RWPE1 (cell line): Measurements from ENCODE around the gene SCTR.

Experiments
- CTCF ChIA-PET: fragments of 350-600 bp; sonication (Branson Sonifier 250); formaldehyde crosslinking; extraction: SDS; loops from one replicate; lab custom pipeline; 2021; lab: Yijun Ruan, JAX
- POLR2A ChIA-PET: fragments of 400-600 bp; formaldehyde crosslinking; extraction: SDS; loops from one replicate; lab custom pipeline; 2020; ENCODE audit warnings: antibody characterized with exemption; ENCODE audit not compliant: low non-redundant PET; lab: Yijun Ruan, JAX
- DNase-seq: peaks from one replicate; pipeline ENCODE4 v3.0.0; 2012; ENCODE audit warnings: low spot score
- H3K27ac ChIP-seq: fragments of 450-650 bp; 2 replicates; pipeline ENCODE4 v1.5.1; 2017
- TF ChIP-seq, protein P1 (sequence below): fragments of 450-650 bp; conservative IDR thresholded peaks from 2 replicates; pipeline ENCODE4 v1.5.1; 2017; ENCODE audit warnings: low read depth, mild to moderate bottlenecking

SCTR gene

GRCh38 chr2:119462574-119462973, 61.7 kb downstream of the SCTR start:
- no peak for DNase-seq
- no peak overlapping the region for H3K27ac ChIP-seq
- TF ChIP-seq, protein P1, sequence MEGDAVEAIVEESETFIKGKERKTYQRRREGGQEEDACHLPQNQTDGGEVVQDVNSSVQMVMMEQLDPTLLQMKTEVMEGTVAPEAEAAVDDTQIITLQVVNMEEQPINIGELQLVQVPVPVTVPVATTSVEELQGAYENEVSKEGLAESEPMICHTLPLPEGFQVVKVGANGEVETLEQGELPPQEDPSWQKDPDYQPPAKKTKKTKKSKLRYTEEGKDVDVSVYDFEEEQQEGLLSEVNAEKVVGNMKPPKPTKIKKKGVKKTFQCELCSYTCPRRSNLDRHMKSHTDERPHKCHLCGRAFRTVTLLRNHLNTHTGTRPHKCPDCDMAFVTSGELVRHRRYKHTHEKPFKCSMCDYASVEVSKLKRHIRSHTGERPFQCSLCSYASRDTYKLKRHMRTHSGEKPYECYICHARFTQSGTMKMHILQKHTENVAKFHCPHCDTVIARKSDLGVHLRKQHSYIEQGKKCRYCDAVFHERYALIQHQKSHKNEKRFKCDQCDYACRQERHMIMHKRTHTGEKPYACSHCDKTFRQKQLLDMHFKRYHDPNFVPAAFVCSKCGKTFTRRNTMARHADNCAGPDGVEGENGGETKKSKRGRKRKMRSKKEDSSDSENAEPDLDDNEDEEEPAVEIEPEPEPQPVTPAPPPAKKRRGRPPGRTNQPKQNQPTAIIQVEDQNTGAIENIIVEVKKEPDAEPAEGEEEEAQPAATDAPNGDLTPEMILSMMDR = no peak
- ChIA-PET POLR2A (no interaction called here), CTCF (no interaction called here)

DNA sequence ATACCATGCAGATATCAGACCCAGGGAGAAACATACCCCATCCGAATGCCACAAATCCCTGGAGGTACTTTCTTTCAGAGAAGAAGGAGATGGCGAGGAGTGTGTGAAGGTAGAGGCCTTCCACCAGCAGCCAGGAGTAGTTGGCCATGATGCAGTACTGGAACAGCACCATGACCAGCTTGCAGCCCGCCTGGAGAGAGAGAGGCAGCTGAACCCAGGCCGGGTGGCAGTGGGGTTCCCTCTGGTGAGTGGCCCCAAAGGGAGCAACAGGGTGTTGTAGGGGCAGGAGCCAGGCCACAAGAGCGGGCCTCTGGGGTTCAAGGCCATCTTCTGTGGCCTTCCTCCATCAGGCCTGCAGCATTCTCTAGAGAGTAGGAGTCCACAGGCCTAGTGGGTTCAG, 62.5 kb downstream of the SCTR start:
- no peak for DNase-seq
- H3K27ac ChIP-seq = no peak overlapping the region
- TF ChIP-seq, protein P1 = no peak
- ChIA-PET POLR2A (no interaction called here), CTCF (interaction anchor here (0.6 to 0.8 kb wide), 3 partner anchors 15 to 55 kb away, joined by 3 to 7 read pairs (median 3); no protein-coding TSS in a partner anchor)

DNA sequence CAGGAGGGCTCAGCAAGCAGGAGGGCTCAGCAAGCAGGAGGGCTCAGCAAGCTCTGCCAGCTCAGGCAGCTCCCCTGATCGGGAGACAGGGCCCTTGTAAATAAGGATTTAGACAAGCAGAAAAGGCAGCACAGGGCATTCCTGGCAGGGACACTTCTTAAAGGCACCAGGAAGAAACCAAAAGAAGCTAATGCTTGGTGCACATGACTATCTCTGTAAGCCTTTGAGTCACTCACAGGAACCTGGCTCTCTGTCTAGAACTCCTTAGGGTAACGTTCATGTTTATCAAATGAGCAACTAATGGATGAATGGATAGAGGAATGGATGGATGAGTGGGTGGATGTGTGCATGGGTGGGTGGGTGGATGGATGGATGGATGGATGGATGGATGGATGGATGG, 64.2 kb downstream of the SCTR start:
- CTCF ChIA-PET = interaction anchor here (0.6 kb wide), 1 partner anchor 16 kb away, joined by 3 read pairs; no protein-coding TSS in a partner anchor
- no peak for DNase-seq
- POLR2A ChIA-PET = no interaction called here
- TF ChIP-seq, protein P1 = no peak
- no peak overlapping the region for H3K27ac ChIP-seq

- TF ChIP-seq, protein P1 = no peak
- CTCF ChIA-PET = no interaction called here
- POLR2A ChIA-PET = no interaction called here
- no peak overlapping the region for H3K27ac ChIP-seq
- no peak for DNase-seq
These were observed 69.1 kb downstream of the SCTR start for GRCh38 chr2:119455066-119455718.

- TF ChIP-seq, protein P1 = no peak
- ChIA-PET CTCF (interaction anchor here (0.6 to 0.7 kb wide), 2 partner anchors 21 to 371 kb away, joined by 3 to 4 read pairs; no protein-coding TSS in a partner anchor), POLR2A (no interaction called here)
- DNase-seq = no peak
- H3K27ac ChIP-seq = no peak overlapping the region
These were observed 70.2 kb downstream of the SCTR start for GRCh38 chr2:119453972-119454593.

DNA sequence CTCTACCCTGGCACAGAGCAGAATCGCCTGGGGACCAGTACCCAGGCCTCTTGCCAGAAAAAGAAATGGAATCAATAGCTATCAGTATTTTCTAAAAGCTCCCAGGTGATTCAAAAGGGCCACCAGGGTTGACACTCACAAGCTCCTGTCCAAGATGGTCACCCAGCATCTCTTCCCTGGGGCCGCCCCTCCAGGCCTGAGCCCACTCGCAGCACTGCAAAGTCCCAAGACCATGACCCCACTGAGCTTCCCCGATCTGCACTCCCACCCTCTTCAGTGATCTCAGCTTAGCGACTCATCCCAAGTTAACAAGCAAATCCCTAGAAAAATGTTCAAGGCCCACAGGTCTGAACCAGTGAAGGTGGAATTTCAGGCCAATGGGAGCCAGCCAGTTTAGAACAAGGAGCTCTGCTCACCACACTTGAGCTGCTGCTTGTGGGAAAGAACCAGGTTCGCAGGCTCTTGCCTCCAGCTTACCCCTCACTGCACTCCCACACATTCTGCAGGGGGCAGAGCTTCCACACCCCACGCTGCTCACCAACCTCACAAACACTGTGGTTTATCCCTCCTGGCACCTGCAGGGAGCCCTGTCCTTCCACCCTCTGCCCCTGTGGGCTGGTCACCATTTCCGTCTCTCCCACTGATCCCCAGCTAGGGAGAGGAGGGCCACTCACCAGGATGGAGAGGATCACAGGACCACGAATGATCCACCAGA, 72.8 kb downstream of the SCTR start:
- no peak for DNase-seq
- no peak overlapping the region for H3K27ac ChIP-seq
- ChIA-PET CTCF (no interaction called here), POLR2A (no interaction called here)
- TF ChIP-seq, protein P1 = no peak
